Measurements from ENCODE around the gene PHYKPL.
A peak's percentile ranks its signal among the peaks of the same experiment; 100 is the strongest.

GRCh38 chr5:178210686-178211085 lies 21.9 kb downstream of the PHYKPL start:
- TF ChIP-seq CTCF (IDR thresholded peaks at IDR 0.05) (no peak), REST (IDR thresholded peaks at IDR 0.05; ENCODE audit: insufficient read depth in 1 of 2, low read depth in 2 of 2, low read length in 1 of 2) (no peak), POLR2AphosphoS5 (IDR thresholded peaks at IDR 0.05; ENCODE audit: low read depth, low read length) (no peak), SIN3A (IDR thresholded peaks at IDR 0.05; ENCODE audit: borderline replicate concordance, insufficient read depth, low read depth, low read length) (0 out of 2 replicates have a peak, but pooled peaks have one; percentile 30), TCF7L2 (IDR thresholded peaks at IDR 0.05; ENCODE audit: low read depth, low read length) (no peak)
